Neutrophil (primary cell): ENCODE results near the gene FAM200A.
"Not testable (repeated sequence)": the region's sequence is repeated elsewhere in the genome, so short reads cannot be mapped to it uniquely, and the experiment has no call there.

Experiments used
- H3K27ac ChIP-seq: fragments of 200-600 bp; sonication (generic); 2 replicates; pipeline ENCODE4 v1.5.1; 2016; ENCODE audit warnings: mild to moderate bottlenecking, moderate library complexity
- H3K27me3 ChIP-seq: fragments of 200-600 bp; sonication (generic); 2 replicates; pipeline ENCODE4 v1.6.0; 2016; ENCODE audit warnings: mild to moderate bottlenecking
- H3K36me3 ChIP-seq: fragments of 200-600 bp; sonication (generic); 2 replicates; pipeline ENCODE4 v1.5.1; 2017
- H3K4me1 ChIP-seq, 2 experiments: fragments of 200-600 bp in 1 of 2; sonication (generic) in 1 of 2; 1 replicate in 1 of 2; 2 replicates in 1 of 2; pipeline versions ENCODE4 v1.5.1 to v1.6.1; 2013 to 2016; ENCODE audit warnings: low read depth in 1 of 2, low read length in 1 of 2, mild to moderate bottlenecking in 1 of 2, moderate library complexity in 1 of 2; ENCODE audit not compliant: control insufficient read depth in 1 of 2, insufficient read depth in 1 of 2
- H3K4me3 ChIP-seq, 2 experiments: fragments of 200-600 bp in 1 of 2; sonication (generic) in 1 of 2; 1 replicate in 1 of 2; 2 replicates in 1 of 2; pipeline ENCODE4 v1.5.1; 2013 to 2016; ENCODE audit warnings: low read depth in 1 of 2, low read length in 1 of 2, mild to moderate bottlenecking in 1 of 2, moderate library complexity in 1 of 2
- H3K9me3 ChIP-seq: fragments of 200-600 bp; sonication (generic); 2 replicates; pipeline ENCODE4 v1.5.1; 2016
- TF ChIP-seq, protein P1 (sequence below): fragments of 200-600 bp; sonication (generic); IDR thresholded peaks from 2 replicates; pipeline ENCODE4 v1.5.1; 2016; ENCODE audit warnings: antibody characterized with exemption

Gene FAM200A

DNA sequence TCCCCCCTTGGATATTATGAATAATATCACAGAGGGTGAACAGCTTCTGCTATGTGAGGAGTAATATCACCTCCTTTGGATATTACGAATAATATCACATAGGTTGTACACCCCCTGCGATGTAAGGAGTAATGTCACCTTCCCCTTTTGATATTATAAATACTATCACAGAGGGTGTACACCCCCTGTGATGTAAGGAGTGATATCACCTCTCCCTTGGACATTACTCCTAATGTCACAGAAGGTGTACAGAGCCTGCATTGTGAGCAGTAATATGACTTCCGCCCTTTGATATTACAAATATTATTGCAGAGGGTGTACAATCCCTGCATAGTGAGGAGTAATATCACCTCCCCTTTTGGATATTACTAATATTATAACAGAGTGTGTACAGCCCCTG, 37.0 kb upstream of the FAM200A start:
- Histone ChIP-seq H3K27ac (no peak overlapping the region), H3K9me3 (no peaks in the 10 kb centered on the region), H3K36me3 (no peaks in the 10 kb centered on the region), H3K4me3 (no peak overlapping the region), H3K27me3 (peaks cover 79% of the 10 kb centered on the region), H3K4me1 (no peaks in the 10 kb centered on the region)
- TF ChIP-seq, protein P1, sequence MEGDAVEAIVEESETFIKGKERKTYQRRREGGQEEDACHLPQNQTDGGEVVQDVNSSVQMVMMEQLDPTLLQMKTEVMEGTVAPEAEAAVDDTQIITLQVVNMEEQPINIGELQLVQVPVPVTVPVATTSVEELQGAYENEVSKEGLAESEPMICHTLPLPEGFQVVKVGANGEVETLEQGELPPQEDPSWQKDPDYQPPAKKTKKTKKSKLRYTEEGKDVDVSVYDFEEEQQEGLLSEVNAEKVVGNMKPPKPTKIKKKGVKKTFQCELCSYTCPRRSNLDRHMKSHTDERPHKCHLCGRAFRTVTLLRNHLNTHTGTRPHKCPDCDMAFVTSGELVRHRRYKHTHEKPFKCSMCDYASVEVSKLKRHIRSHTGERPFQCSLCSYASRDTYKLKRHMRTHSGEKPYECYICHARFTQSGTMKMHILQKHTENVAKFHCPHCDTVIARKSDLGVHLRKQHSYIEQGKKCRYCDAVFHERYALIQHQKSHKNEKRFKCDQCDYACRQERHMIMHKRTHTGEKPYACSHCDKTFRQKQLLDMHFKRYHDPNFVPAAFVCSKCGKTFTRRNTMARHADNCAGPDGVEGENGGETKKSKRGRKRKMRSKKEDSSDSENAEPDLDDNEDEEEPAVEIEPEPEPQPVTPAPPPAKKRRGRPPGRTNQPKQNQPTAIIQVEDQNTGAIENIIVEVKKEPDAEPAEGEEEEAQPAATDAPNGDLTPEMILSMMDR: no peak

DNA sequence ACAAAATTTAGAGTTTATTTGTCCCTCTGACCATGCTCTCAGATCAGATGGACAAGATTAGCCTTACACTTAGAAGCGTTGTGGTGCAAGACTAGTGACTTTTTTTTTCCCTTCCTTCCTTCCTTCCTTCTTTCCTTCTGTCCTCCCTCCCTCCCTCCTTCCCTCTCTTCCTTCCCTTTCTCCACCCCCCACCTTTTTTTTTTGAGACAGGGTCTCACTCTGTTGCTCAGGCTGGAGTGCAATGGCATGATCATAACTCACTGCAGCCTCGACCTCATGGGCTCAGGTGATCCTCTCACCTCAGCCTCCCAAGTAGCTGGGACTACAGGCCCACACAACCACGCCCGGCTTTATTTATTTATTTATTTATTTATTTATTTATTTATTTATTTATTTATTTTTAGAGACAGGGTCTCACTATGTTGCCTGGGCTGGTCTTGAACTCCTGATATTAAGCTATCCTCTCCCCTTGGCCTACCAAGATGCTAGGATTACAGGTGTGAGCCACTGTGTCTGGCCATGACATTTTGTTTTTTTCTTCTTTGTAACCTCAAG, 28.9 kb upstream of the FAM200A start:
- Histone ChIP-seq H3K4me1 (peaks cover 13 to 15% of the 10 kb centered on the region in 2 experiments), H3K27me3 (peaks cover 82% of the 10 kb centered on the region), H3K4me3 (peak overlapping the region; percentile 25 to 44)
- H3K9me3 ChIP-seq, H3K27ac ChIP-seq, H3K36me3 ChIP-seq: not testable (repeated sequence)

DNA sequence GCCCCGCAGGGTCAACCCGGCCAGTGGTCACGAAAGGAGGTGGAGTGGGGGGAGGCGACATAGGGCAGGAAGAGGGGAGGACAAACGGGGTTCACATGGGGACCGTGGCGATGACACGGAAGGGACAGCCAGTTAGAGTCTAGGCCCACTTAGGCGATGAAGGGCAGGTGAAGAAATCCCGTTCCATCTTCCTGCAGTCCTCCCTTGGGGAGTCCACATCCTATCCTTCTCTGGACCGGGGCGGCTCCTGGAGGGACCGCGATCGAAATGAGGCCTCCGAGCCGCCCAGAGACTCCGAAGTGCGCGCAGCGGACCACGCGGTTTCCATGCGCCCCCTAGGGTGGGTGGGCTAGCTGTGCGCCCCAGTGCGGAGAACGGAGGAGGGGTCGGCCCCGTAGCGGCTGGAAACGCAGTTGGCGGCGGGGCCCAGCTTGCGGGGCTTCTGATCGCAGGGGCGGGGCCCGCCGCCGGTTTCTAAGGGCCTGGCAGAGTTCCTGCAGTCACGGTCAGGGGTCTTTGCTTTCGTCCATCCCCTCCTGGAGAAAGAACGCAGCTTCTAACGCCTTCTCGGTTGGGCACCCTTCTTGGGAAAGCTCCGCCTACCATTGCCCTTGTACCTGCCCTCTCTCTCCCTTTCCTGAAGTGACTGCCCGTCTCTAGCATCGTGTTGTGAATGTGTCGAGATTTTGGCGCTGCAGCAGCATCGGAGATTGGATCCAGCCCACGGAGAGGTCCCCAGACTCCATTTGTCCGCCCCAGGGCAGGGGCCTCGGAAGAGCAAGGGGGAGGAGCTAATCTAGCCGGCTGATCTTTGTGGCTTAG, 28.3 kb upstream of the FAM200A start:
- no peak overlapping the region for H3K27ac ChIP-seq
- H3K9me3 ChIP-seq: no peaks in the 10 kb centered on the region
- H3K4me3 ChIP-seq: peak overlapping the region; percentile 25 to 44
- H3K4me1 ChIP-seq: peaks cover 13 to 15% of the 10 kb centered on the region in 2 experiments
- peaks cover 75% of the 10 kb centered on the region for H3K27me3 ChIP-seq
- H3K36me3 ChIP-seq: no peaks in the 10 kb centered on the region
- TF ChIP-seq, protein P1: no peak

DNA sequence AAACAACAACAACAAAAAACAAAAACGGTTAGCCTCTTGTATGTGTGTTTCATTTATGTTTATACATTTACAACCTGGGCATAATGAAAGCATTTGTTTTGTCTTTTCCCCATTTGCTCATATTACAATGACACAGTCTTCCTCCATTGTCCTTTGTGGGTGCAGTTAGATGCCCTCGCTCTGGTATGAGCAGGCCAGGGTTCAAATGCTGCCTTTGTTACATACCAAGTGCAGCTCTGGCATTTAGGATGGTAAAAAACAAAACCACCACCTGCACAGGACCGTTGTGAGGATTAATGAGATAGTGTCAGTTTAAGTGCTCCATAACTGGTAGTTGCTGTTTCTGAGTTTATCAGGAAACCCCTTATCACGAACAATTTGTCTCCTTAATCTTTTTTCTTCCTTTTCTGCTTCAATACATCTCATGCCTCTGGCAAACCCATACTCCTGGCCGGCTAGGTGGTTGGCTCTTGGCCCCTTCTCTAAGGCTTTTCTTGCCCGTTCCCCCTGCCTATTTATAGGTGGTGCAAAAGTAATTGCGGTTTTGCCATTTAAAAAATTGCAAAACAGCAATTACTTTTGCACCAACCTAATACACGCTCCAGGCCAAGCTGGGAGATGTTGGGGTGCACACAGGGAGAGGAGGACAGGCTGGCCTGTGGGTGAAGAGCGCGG, 27.5 kb upstream of the FAM200A start:
- Histone ChIP-seq H3K4me1 (peaks cover 13 to 15% of the 10 kb centered on the region in 2 experiments), H3K9me3 (no peaks in the 10 kb centered on the region), H3K4me3 (no peak overlapping the region), H3K27ac (no peak overlapping the region), H3K36me3 (no peaks in the 10 kb centered on the region), H3K27me3 (peaks cover 68% of the 10 kb centered on the region)
- TF ChIP-seq, protein P1: no peak

DNA sequence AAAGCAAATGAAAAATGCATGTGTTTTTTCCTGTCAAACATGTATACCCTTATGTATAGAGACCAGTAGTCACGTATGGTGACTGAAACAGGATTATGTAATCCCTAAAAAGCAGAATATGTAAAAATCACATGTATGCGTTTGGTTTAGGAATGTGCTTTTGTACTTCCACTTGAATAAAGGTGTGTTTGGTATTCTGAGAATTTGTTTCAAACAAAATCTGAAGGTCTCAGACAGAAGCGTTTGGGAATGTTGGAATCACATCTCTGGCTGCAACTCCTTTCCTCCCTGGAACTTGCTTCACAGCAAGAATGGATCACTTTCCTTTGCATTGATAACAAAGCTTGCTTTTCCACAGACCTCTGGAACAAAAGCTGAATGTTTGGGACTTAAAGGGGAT, 24.3 kb upstream of the FAM200A start:
- TF ChIP-seq, protein P1: no peak
- Histone ChIP-seq H3K4me3 (no peak overlapping the region), H3K27ac (no peak overlapping the region), H3K27me3 (peaks cover 36% of the 10 kb centered on the region), H3K4me1 (peaks cover 13 to 15% of the 10 kb centered on the region in 2 experiments), H3K36me3 (peaks cover 25% of the 10 kb centered on the region), H3K9me3 (no peaks in the 10 kb centered on the region)

DNA sequence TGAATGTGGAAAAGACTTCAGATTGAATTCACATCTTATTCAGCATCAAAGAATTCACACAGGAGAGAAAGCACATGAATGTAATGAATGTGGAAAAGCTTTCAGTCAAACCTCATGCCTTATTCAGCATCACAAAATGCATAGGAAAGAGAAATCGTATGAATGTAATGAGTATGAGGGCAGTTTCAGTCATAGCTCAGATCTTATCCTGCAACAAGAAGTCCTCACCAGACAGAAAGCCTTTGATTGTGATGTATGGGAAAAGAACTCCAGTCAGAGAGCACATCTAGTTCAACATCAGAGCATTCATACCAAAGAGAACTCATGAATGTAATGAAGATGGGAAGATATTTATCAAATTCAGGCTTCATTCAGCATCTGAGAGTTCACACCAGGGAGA, 21.3 kb upstream of the FAM200A start:
- H3K36me3 ChIP-seq: peaks cover 51% of the 10 kb centered on the region

More for the DNA sequence above, 21.3 kb upstream of the FAM200A start:
- TF ChIP-seq, protein P1: no peak
- Histone ChIP-seq H3K4me1 (no peaks in the 10 kb centered on the region), H3K4me3 (no peak overlapping the region), H3K27me3 (peaks cover 6% of the 10 kb centered on the region), H3K9me3 (no peaks in the 10 kb centered on the region), H3K27ac (no peak overlapping the region)
